HG03135 (cell line): ENCODE data around the gene BANP.
"Not testable (repeated sequence)": the region's sequence is repeated elsewhere in the genome, so short reads cannot be mapped to it uniquely, and the experiment has no call there.

ENCODE experiments used
- ATAC-seq: cut with Tn5 transposase; IDR thresholded peaks from one replicate; pipeline ENCODE4 v1.9.1; 2021; ENCODE audit warnings: mild to moderate bottlenecking, moderate library complexity; ENCODE audit not compliant: unreplicated experiment

The BANP gene

GRCh38 chr16:87990254-87990653 lies 39.0 kb downstream of the BANP start:
- not testable (repeated sequence) for ATAC-seq

- not testable (repeated sequence) for ATAC-seq
Measured at GRCh38 chr16:87992142-87992541, 40.9 kb downstream of the BANP start.

DNA sequence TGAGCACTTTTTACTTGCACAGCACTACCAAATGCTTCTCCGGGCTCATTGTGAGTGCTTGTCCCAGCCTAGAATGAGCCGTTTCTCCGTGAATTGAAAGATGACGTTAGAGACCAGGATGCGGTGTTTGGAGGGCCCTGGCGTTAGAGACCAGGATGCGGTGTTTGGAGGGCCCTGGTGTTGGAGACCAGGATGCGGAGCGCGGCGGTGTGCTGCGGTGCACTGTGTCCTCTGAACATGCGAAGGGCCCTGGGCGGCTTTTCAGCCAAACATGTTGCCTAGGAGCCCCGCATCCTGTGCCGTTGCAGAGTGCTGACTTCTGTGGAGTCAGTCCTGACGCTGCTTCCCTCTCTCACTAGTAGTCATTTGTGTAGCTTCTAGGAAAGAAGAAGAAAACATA lies 42.7 kb downstream of the BANP start:
- no peak for ATAC-seq

GRCh38 chr16:87995644-87996043 lies 44.4 kb downstream of the BANP start:
- no peak for ATAC-seq

- no peak for ATAC-seq
Measured at GRCh38 chr16:87996962-87997880, 46.0 kb downstream of the BANP start.

DNA sequence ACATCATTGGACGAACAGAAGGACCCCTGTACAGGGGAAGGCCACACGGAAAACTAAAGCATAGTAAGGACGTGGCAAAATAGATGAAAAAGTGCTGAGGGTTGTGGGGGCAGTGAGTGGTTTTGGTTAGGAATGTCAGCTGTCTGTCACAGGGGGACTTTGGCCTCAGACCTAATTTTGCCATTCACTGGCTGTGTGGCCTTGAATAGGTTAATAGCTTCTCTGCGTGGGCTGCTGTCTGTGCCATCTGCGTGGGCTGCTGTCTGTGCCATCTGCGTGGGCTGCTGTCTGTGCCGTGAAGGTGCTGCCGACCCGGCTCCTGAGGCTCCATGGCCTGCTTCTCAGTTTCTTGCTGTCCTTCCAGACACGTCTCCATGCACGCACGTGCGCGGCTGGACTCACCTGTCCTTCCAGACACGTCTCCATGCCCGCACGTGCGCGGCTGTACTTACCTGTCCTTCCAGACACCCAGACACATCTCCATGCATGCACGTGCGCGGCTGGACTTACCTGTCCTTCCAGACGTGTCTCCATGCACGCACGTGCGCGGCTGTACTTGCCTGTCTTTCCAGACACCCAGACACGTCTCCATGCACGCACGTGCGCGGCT lies 47.1 kb downstream of the BANP start:
- ATAC-seq: not testable (repeated sequence)

- ATAC-seq: not testable (repeated sequence)
Measured at GRCh38 chr16:87998992-87999391, 47.8 kb downstream of the BANP start.

DNA sequence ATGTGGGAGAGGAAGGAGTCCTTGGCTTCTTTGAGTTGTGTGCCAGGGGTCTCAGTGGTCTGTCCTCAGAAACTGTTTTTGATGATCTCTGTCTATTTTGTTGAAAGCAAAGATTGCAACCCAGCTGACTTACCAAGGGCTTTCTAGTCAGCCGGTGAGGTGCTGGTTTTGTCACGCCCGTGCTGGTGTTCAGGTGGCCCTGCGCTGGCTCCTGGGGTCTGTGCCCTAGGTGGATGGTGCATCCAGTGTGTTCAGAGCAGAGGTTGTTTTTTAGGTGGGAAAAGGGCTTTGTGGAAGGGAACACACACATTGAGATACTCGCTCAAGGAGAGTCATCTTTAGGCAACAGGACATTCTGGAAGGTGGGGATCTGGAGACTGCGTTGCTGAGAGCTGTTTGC lies 51.0 kb downstream of the BANP start:
- no peak for ATAC-seq

GRCh38 chr16:88002749-88003148 lies 51.5 kb downstream of the BANP start:
- ATAC-seq: no peak

GRCh38 chr16:88003316-88003715 lies 52.1 kb downstream of the BANP start:
- ATAC-seq: no peak

DNA sequence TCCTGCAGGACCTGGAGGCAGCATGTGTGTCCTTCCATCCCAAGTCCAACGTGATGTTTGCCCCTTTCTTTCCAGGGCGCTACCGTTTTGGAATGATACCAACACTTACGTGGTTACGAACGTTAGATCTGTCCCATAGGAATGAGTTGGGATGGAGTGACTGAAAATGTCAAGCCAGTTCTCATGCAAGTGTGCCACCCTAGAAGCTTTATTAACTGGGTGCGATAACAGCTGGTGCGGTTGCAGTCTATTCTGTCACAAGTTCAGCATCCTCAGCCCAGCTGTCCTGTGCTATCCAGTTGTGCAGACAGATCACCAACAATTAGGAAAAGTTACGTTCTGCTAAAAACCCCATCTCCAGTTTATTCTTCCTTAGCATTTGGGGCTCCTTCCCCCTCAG lies 52.5 kb downstream of the BANP start:
- ATAC-seq: no peak

- no peak for ATAC-seq
Measured at GRCh38 chr16:88004391-88004790, 53.2 kb downstream of the BANP start.

DNA sequence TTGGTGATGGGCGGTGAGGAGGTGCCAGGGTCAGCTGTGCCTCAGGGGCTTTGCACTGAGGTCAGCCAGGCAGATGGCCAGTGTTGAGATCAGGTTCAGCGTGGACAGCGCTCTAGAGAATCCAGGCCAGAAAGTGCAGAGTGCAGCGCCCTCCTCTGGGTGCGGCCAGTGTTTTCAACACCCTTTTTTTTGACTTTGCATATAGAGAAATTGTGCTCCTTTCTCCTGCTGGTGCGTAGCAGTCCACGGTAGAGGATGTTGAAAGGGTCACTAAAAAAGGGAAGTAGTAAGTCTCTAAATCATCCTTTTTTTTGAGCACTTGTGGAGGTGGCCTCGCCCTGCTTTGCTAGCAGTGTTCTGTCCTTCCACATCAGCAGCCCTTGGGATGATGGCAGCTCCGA lies 53.9 kb downstream of the BANP start:
- ATAC-seq: no peak

GRCh38 chr16:88005968-88006367 lies 54.7 kb downstream of the BANP start:
- no peak for ATAC-seq

DNA sequence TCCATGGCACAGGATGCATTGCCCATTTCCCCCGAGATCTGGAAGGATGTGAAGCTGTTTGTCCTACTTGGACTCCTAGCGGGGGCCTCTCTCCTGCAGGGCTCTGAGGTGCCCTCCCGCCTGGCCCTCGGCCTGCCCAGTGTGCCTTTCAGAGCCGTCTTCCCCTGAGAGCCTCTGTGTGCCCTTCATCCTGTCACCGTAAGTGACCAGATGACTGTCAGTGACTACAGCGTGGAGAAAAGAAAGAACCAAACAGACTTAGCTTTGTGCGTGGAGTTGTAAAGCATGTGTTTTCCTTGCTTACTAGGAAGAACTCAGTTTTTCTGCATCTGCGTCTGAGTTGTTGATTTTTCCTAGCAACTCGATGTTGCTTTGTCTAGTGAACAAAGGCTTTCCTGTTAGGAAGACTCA lies 56.1 kb downstream of the BANP start:
- ATAC-seq: no peak

- ATAC-seq: no peak
Measured at GRCh38 chr16:88008840-88009239, 57.6 kb downstream of the BANP start.

- ATAC-seq: no peak
Measured at GRCh38 chr16:88009563-88010342, 58.5 kb downstream of the BANP start.

DNA sequence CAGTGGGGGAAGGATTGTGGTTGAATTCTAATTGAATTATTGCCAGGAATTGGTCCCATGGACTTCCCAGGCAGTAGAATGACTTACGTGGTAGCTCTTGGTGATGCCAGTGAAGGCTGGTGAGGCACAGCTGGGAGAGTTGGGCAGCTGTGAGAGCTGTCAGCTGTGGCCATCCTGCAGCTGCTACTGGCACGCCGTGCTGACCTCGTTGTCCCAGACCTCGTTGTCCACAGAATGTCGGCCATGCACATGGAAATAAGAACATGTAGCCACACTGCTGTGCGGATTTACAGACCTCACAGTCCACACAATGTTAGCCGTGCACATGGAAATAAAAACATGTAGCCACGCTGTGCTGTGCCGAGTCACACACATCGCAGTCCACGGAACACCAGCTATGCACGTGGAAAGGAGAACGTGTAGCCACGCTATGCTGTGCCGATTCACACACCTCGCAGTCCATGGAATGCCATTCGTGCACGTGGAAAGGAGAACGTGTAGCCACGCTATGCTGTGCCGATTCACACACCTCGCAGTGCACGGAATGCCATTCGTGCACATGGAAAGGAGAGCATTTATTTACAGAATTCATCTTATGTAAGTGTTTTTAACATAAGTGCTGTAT lies 59.2 kb downstream of the BANP start:
- ATAC-seq: no peak

DNA sequence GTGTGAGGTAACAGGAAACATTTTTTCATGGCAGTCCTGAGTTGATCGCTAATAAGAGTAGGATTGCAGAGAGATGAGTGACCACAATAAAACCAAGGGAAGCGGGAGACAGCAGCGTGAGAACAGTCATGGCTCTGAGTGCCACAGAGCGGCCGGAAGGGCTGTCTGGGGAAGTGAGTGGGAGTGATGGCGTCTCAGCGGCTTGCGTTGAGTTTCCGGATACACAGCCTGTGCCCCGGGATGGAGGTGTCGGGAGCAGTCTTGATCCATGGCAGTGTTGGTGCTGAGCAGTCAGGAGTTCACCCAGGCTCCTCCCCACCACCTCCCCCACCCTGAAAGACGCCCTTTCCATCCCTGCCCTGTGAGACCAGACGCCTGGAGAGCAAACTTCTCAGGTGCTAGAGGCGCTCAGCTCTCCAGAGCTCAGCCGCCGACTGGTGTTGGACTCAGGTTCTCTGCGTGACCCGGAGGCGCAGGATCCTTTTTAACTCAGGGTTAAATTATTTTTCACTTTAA lies 59.8 kb downstream of the BANP start:
- ATAC-seq: no peak

GRCh38 chr16:88012360-88012759 lies 61.1 kb downstream of the BANP start:
- no peak for ATAC-seq

GRCh38 chr16:88013091-88013609 lies 61.9 kb downstream of the BANP start:
- no peak for ATAC-seq
